NCI-H1694 treated with DMSO at 0.1 percent for 48 hours (cell line): ENCODE results near the gene TTC23.
"Not testable (repeated sequence)": the region's sequence is repeated elsewhere in the genome, so short reads cannot be mapped to it uniquely, and the experiment has no call there.

Source experiments
- DNase-seq: peaks from one replicate; lab custom pipeline; 2025; lab: John Stamatoyannopoulos, UW

The TTC23 gene

GRCh38 chr15:99120050-99120777 lies 129.2 kb downstream of the TTC23 start:
- DNase-seq: no peak

- no peak for DNase-seq
Observed at GRCh38 chr15:99118801-99119546, 130.4 kb downstream of the TTC23 start.

GRCh38 chr15:99118258-99118632 lies 131.1 kb downstream of the TTC23 start:
- DNase-seq: no peak

- no peak for DNase-seq
Observed at GRCh38 chr15:99117563-99118257, 131.7 kb downstream of the TTC23 start.

GRCh38 chr15:99117111-99117510 lies 132.3 kb downstream of the TTC23 start:
- no peak for DNase-seq

- DNase-seq: no peak
Observed at GRCh38 chr15:99115300-99116215, 133.8 kb downstream of the TTC23 start.

GRCh38 chr15:99114511-99115299 lies 134.7 kb downstream of the TTC23 start:
- DNase-seq: no peak

GRCh38 chr15:99113547-99114271 lies 135.7 kb downstream of the TTC23 start:
- DNase-seq: no peak

- DNase-seq: not testable (repeated sequence)
Observed at GRCh38 chr15:99111641-99112040, 137.7 kb downstream of the TTC23 start.

- DNase-seq: no peak
Observed at GRCh38 chr15:99110581-99111320, 138.6 kb downstream of the TTC23 start.

GRCh38 chr15:99110093-99110492 lies 139.3 kb downstream of the TTC23 start:
- no peak for DNase-seq

GRCh38 chr15:99109555-99110021 lies 139.8 kb downstream of the TTC23 start:
- no peak for DNase-seq

GRCh38 chr15:99108993-99109392 lies 140.4 kb downstream of the TTC23 start:
- DNase-seq: no peak

- DNase-seq: no peak
Observed at GRCh38 chr15:99106417-99107220, 142.8 kb downstream of the TTC23 start.

- peak; percentile 0 for DNase-seq
Observed at GRCh38 chr15:99105514-99106341, 143.7 kb downstream of the TTC23 start.

- DNase-seq: peak; percentile 36
Observed at GRCh38 chr15:99104788-99105513, 144.4 kb downstream of the TTC23 start, which contains the start of gene SYNM. TSS of gene SYNM (plus strand) at chr15:99105080. CDS start at chr15:99105200, 120 bp downstream.

- DNase-seq: no peak
Observed at GRCh38 chr15:99103279-99103678, 146.1 kb downstream of the TTC23 start.
